ENCODE data around the gene CNIH2. TPM values are rescaled to one million over a fixed set of nuclear protein-coding genes. Genes with fewer than 3 reads are reported as not detected.
A peak's percentile ranks its signal among the peaks of the same experiment; 100 is the strongest.

The CNIH2 gene
- total and polyA plus RNA-seq, 2 of the 13 experiments (the other 11 are each of a cell fraction or from before 2014, with no cell fraction given), result 0.60 to 0.69 TPM

- TF ChIP-seq PREB (CRISPR knock-in tag; IDR thresholded peaks at IDR 0.05), result no peak
- no peak for TF ChIP-seq PCBP2 (optimal IDR thresholded peaks at IDR 0.05; ENCODE audit: low read depth, low read length, poor library complexity, severe bottlenecking)
- no peak for TF ChIP-seq ZFP36L1 (CRISPR knock-in tag; IDR thresholded peaks at IDR 0.05)
- TF ChIP-seq YEATS4 (CRISPR knock-in tag; IDR thresholded peaks at IDR 0.05; ENCODE audit: borderline replicate concordance), result peak; percentile 93
- TF ChIP-seq CBFB (CRISPR knock-in tag; IDR thresholded peaks at IDR 0.05), result peak; percentile 83; the same call in 1 of the 2 replicates
- TF ChIP-seq ZNF256 (CRISPR knock-in tag; conservative IDR thresholded peaks at IDR 0.05), result no peak
- TF ChIP-seq, protein P1, sequence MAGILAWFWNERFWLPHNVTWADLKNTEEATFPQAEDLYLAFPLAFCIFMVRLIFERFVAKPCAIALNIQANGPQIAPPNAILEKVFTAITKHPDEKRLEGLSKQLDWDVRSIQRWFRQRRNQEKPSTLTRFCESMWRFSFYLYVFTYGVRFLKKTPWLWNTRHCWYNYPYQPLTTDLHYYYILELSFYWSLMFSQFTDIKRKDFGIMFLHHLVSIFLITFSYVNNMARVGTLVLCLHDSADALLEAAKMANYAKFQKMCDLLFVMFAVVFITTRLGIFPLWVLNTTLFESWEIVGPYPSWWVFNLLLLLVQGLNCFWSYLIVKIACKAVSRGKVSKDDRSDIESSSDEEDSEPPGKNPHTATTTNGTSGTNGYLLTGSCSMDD (CRISPR knock-in tag; IDR thresholded peaks at IDR 0.05), result no peak
- TF ChIP-seq, protein P2, sequence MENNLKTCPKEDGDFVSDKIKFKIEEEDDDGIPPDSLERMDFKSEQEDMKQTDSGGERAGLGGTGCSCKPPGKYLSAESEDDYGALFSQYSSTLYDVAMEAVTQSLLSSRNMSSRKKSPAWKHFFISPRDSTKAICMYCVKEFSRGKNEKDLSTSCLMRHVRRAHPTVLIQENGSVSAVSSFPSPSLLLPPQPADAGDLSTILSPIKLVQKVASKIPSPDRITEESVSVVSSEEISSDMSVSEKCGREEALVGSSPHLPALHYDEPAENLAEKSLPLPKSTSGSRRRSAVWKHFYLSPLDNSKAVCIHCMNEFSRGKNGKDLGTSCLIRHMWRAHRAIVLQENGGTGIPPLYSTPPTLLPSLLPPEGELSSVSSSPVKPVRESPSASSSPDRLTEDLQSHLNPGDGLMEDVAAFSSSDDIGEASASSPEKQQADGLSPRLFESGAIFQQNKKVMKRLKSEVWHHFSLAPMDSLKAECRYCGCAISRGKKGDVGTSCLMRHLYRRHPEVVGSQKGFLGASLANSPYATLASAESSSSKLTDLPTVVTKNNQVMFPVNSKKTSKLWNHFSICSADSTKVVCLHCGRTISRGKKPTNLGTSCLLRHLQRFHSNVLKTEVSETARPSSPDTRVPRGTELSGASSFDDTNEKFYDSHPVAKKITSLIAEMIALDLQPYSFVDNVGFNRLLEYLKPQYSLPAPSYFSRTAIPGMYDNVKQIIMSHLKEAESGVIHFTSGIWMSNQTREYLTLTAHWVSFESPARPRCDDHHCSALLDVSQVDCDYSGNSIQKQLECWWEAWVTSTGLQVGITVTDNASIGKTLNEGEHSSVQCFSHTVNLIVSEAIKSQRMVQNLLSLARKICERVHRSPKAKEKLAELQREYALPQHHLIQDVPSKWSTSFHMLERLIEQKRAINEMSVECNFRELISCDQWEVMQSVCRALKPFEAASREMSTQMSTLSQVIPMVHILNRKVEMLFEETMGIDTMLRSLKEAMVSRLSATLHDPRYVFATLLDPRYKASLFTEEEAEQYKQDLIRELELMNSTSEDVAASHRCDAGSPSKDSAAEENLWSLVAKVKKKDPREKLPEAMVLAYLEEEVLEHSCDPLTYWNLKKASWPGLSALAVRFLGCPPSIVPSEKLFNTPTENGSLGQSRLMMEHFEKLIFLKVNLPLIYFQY (CRISPR knock-in tag; IDR thresholded peaks at IDR 0.05; ENCODE audit: borderline replicate concordance), result 0 out of 2 replicates have a peak, but pooled peaks have one; percentile 37
- 0 out of 2 replicates have a peak, but pooled peaks have one; percentile 52 for TF ChIP-seq SAFB2 (CRISPR knock-in tag; IDR thresholded peaks at IDR 0.05; ENCODE audit: borderline replicate concordance, low read depth)
- TF ChIP-seq ZSCAN21 (CRISPR knock-in tag; IDR thresholded peaks at IDR 0.05; ENCODE audit: borderline replicate concordance), result peak; percentile 76; the same call in 1 of the 2 replicates
- no peak for TF ChIP-seq TCF7L2 (IDR thresholded peaks at IDR 0.05; ENCODE audit: low read depth, low read length)
- no peak for TF ChIP-seq SNAPC2 (CRISPR knock-in tag; IDR thresholded peaks at IDR 0.05)
- no peak for TF ChIP-seq TEAD2 (CRISPR knock-in tag; IDR thresholded peaks at IDR 0.05)
- 0 out of 2 replicates have a peak, but pooled peaks have one; percentile 49 for TF ChIP-seq ISL2 (CRISPR knock-in tag; IDR thresholded peaks at IDR 0.05)
- peak; percentile 64 for TF ChIP-seq YY1 (IDR thresholded peaks at IDR 0.05; ENCODE audit: insufficient read depth, insufficient replicate concordance, low read depth, low read length)
- peak; percentile 68; the same call in 1 of the 2 replicates for TF ChIP-seq THAP11 (CRISPR knock-in tag; IDR thresholded peaks at IDR 0.05)
- no peak for TF ChIP-seq HNRNPL (IDR thresholded peaks at IDR 0.05; ENCODE audit: low read depth, low read length)
- TF ChIP-seq ZNF264 (CRISPR knock-in tag; IDR thresholded peaks at IDR 0.05), result 0 out of 2 replicates have a peak, but pooled peaks have one; percentile 41
- TF ChIP-seq ZNF20 (CRISPR knock-in tag; IDR thresholded peaks at IDR 0.05), result no peak
- no peak for TF ChIP-seq SCMH1 (CRISPR knock-in tag; IDR thresholded peaks at IDR 0.05; ENCODE audit: borderline replicate concordance)
These were observed 50.5 kb downstream of the CNIH2 start (continued) for GRCh38 chr11:66328302-66329144.

All from HepG2 (cell line).